ENCODE data around the gene RXRA.
A peak's percentile ranks its signal among the peaks of the same experiment; 100 is the strongest.

The RXRA gene

DNA sequence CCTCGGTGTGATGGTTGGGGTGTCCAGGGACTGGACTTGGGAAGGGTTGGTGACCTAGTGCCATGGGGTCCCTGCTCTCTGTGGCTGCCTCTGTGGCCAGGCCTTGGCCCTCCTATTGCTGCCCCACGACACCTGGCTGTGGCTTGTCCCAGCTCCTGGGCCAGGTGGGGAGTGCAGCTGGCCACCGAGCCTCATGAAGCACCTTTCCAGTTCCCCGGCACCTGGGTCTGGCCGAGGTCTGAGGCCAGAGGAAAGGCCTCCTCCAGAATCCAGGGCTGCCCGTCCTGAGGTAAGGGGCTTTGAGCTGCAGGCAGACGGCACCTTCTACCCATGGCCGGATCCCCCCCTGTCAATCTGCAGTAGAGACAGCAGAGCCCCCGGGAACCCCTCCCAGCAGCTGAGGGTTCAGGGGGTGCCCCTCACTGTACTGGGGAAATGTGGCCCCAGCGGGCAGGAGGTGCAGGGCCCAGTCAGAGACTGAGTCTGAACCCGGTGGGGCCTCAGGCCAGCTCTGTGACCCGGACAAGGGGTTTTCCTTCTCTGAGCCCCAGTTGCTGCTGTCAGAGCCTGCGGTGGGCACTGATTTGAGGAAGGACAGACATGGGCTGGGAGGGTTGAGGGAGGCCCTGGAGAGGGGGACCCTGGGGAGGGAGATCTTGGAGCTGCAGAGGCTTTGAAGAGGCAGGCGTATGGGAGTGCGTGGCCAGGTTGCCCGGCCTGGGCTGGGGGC is 54.5 kb downstream of the RXRA start:
- H3K27me3 ChIP-seq (ENCODE audit: control insufficient read depth, insufficient read depth, low read length): no peaks in the 10 kb centered on the region
- no peaks in the 10 kb centered on the region for H3K9me3 ChIP-seq (ENCODE audit: control insufficient read depth, insufficient read depth, low read length)
- H3K4me1 ChIP-seq (ENCODE audit: control insufficient read depth, insufficient read depth, low read length): no peaks in the 10 kb centered on the region
- no peaks in the 10 kb centered on the region for H3K36me3 ChIP-seq (ENCODE audit: control insufficient read depth, insufficient read depth, low read length)
- H3K9ac ChIP-seq (ENCODE audit: low read depth, low read length): peak overlapping the region; percentile 24
- no peak overlapping the region for H3K4me3 ChIP-seq (ENCODE audit: low read depth, low read length)

DNA sequence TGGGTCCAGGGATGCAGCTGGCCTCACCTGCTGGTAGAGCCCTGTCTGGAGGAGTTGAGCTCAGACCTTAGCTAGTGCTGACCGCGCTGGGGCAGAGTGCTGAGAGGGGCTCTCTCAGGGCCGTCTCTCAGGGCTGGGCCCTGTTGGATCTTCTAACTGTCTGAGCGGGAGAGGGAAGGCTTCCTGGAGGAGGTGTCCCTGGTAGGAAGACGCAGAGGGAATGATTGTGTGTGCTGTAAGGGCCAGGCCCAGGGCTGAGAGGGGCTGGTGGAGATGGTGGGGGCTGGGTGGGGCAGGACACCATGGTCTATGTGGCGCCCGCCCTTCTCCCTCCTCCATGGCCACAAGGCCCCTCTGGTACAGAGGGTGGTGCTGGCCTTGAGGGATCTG is 55.0 kb downstream of the RXRA start:
- Histone ChIP-seq H3K36me3 (ENCODE audit: control insufficient read depth, insufficient read depth, low read length) (no peaks in the 10 kb centered on the region), H3K9me3 (ENCODE audit: control insufficient read depth, insufficient read depth, low read length) (no peaks in the 10 kb centered on the region), H3K4me1 (ENCODE audit: control insufficient read depth, insufficient read depth, low read length) (no peaks in the 10 kb centered on the region), H3K9ac (ENCODE audit: low read depth, low read length) (peak overlapping the region; percentile 24), H3K4me3 (ENCODE audit: low read depth, low read length) (no peak overlapping the region), H3K27me3 (ENCODE audit: control insufficient read depth, insufficient read depth, low read length) (no peaks in the 10 kb centered on the region)

DNA sequence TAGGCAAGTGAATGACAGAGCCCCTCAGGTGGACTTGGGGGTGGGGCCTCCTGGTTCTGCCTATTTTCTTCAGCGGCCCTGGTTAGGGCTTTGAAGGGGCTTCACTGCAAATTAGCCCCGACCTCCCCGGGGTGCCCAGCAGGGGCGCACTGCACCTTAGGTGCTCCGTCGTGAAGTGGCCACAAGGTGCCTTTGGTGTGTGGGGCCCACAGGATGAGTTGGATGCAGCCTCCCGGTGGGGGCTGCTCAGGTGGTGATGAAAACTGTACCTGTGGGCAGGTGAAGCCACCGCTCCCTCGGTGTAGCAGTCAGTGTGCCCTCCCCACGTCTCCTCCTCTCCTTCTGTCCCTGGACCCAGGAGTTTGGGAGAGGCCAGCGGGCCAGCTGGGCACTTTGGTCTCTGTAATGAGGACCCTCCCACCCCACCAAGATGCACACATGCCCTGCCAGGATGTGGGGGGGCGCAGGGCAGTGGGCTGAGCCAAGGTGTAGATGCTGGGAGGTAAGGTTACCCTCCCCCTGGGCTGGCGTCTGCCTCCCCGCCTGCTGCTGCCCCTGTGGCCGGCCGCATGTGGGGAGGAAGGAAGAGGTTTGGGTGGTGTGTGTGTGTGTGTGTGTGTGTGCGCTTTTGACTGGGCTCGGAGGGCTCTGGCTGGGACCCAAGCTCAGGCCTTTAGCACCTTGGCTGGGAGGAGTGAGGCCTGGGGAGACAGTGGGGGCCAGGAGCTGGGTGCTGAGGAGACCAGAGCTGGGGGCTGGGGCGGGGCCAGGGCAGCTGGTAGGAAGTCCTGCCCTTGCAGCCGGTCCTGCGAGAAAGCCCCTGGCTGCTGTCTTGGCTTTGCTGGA is 55.6 kb downstream of the RXRA start:
- Histone ChIP-seq H3K4me3 (ENCODE audit: low read depth, low read length) (no peak overlapping the region), H3K36me3 (ENCODE audit: control insufficient read depth, insufficient read depth, low read length) (no peaks in the 10 kb centered on the region), H3K9ac (ENCODE audit: low read depth, low read length) (no peak overlapping the region), H3K9me3 (ENCODE audit: control insufficient read depth, insufficient read depth, low read length) (no peaks in the 10 kb centered on the region), H3K4me1 (ENCODE audit: control insufficient read depth, insufficient read depth, low read length) (no peaks in the 10 kb centered on the region), H3K27me3 (ENCODE audit: control insufficient read depth, insufficient read depth, low read length) (no peaks in the 10 kb centered on the region)

DNA sequence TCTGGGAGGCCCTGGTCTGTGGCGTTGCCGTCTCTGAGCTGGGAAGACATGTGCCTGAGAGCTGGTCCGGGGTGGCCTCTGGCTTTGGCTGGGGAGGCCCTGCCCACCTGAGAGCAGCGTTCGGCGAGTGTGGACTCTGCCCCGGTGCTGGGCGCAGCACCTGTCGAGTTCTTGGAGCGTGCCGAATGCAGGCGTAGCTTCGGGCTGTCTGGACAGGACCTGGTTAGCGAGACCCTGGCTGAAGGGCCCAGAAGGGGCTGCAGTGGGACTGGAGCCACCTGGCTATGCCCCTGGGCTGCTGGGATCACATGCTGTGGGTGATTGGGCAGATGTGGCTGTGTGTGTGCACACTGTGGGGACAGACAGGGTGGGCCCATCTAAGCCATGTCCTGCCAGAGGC is 56.5 kb downstream of the RXRA start:
- Histone ChIP-seq H3K27me3 (ENCODE audit: control insufficient read depth, insufficient read depth, low read length) (no peaks in the 10 kb centered on the region), H3K4me1 (ENCODE audit: control insufficient read depth, insufficient read depth, low read length) (no peaks in the 10 kb centered on the region), H3K36me3 (ENCODE audit: control insufficient read depth, insufficient read depth, low read length) (no peaks in the 10 kb centered on the region), H3K9me3 (ENCODE audit: control insufficient read depth, insufficient read depth, low read length) (no peaks in the 10 kb centered on the region), H3K4me3 (ENCODE audit: low read depth, low read length) (no peak overlapping the region), H3K9ac (ENCODE audit: low read depth, low read length) (no peak overlapping the region)

DNA sequence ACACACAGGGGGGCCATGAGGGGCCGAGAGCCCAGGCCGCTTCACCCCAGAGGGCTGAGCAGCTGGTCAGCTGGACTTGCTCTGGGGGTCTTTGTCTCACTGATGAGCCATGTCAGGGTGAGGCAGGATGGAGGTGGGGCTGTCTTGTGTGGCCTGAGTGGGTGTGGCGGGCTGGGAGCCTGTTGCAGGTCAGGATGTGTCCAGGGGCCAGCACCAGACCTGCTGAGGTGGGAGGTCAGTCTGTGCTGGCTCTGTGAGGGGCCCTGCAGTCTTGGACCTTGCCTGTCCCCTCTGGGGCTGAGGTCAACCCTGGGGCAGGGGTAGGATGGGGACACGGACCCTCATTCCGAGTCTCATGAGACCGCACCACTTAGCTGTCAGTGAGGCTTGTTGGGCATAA is 56.9 kb downstream of the RXRA start:
- H3K27me3 ChIP-seq (ENCODE audit: control insufficient read depth, insufficient read depth, low read length): no peaks in the 10 kb centered on the region
- H3K36me3 ChIP-seq (ENCODE audit: control insufficient read depth, insufficient read depth, low read length): no peaks in the 10 kb centered on the region
- H3K4me3 ChIP-seq (ENCODE audit: low read depth, low read length): no peak overlapping the region
- no peaks in the 10 kb centered on the region for H3K4me1 ChIP-seq (ENCODE audit: control insufficient read depth, insufficient read depth, low read length)
- no peak overlapping the region for H3K9ac ChIP-seq (ENCODE audit: low read depth, low read length)
- H3K9me3 ChIP-seq (ENCODE audit: control insufficient read depth, insufficient read depth, low read length): no peaks in the 10 kb centered on the region

- Histone ChIP-seq H3K36me3 (ENCODE audit: control insufficient read depth, insufficient read depth, low read length) (no peaks in the 10 kb centered on the region), H3K9me3 (ENCODE audit: control insufficient read depth, insufficient read depth, low read length) (no peaks in the 10 kb centered on the region), H3K4me3 (ENCODE audit: low read depth, low read length) (no peak overlapping the region), H3K27me3 (ENCODE audit: control insufficient read depth, insufficient read depth, low read length) (no peaks in the 10 kb centered on the region), H3K9ac (ENCODE audit: low read depth, low read length) (no peak overlapping the region), H3K4me1 (ENCODE audit: control insufficient read depth, insufficient read depth, low read length) (no peaks in the 10 kb centered on the region)
Measured at GRCh38 chr9:134384811-134385479, 58.7 kb downstream of the RXRA start.

- no peaks in the 10 kb centered on the region for H3K27me3 ChIP-seq (ENCODE audit: control insufficient read depth, insufficient read depth, low read length)
- H3K4me1 ChIP-seq (ENCODE audit: control insufficient read depth, insufficient read depth, low read length): no peaks in the 10 kb centered on the region
Measured at GRCh38 chr9:134385915-134386314, 59.7 kb downstream of the RXRA start.

GRCh38 chr9:134386951-134387831 is 60.9 kb downstream of the RXRA start:
- no peak overlapping the region for H3K9ac ChIP-seq (ENCODE audit: low read depth, low read length)
- no peaks in the 10 kb centered on the region for H3K4me1 ChIP-seq (ENCODE audit: control insufficient read depth, insufficient read depth, low read length)
- H3K4me3 ChIP-seq (ENCODE audit: low read depth, low read length): no peak overlapping the region
- no peaks in the 10 kb centered on the region for H3K36me3 ChIP-seq (ENCODE audit: control insufficient read depth, insufficient read depth, low read length)
- H3K27me3 ChIP-seq (ENCODE audit: control insufficient read depth, insufficient read depth, low read length): no peaks in the 10 kb centered on the region
- no peaks in the 10 kb centered on the region for H3K9me3 ChIP-seq (ENCODE audit: control insufficient read depth, insufficient read depth, low read length)

More at GRCh38 chr9:134385915-134386314, 59.7 kb downstream of the RXRA start:
- H3K9ac ChIP-seq (ENCODE audit: low read depth, low read length): no peak overlapping the region
- no peaks in the 10 kb centered on the region for H3K36me3 ChIP-seq (ENCODE audit: control insufficient read depth, insufficient read depth, low read length)
- no peaks in the 10 kb centered on the region for H3K9me3 ChIP-seq (ENCODE audit: control insufficient read depth, insufficient read depth, low read length)
- no peak overlapping the region for H3K4me3 ChIP-seq (ENCODE audit: low read depth, low read length)

DNA sequence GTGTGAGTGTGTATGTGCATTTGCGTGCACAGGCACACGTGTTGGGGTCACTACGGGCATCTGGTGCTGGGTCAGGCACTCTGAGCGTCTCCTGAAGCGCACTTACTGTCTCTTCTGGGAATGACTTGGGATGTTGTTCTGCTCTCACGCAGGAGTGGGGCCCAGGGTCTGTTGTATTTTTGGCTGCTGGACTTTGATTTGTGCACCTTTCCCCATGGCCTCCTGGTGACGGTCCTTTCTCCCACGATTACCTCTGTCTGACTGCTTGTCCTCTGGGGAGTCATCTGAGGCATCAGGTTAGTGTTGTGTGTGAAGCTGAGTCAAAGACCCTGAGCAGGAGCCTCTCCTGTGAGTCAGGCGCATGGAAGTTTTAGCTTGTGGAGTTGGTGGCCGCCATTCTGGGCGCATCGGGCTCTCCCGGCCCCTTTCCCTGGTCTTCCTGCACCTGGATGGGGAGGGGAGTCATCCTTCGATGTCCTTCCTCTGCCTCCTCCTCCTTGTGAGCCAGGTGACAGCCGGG is 62.1 kb downstream of the RXRA start:
- Histone ChIP-seq H3K36me3 (ENCODE audit: control insufficient read depth, insufficient read depth, low read length) (no peaks in the 10 kb centered on the region), H3K4me3 (ENCODE audit: low read depth, low read length) (no peak overlapping the region), H3K4me1 (ENCODE audit: control insufficient read depth, insufficient read depth, low read length) (no peaks in the 10 kb centered on the region), H3K9me3 (ENCODE audit: control insufficient read depth, insufficient read depth, low read length) (no peaks in the 10 kb centered on the region), H3K9ac (ENCODE audit: low read depth, low read length) (no peak overlapping the region), H3K27me3 (ENCODE audit: control insufficient read depth, insufficient read depth, low read length) (no peaks in the 10 kb centered on the region)

GRCh38 chr9:134388976-134389375 is 62.7 kb downstream of the RXRA start:
- Histone ChIP-seq H3K9me3 (ENCODE audit: control insufficient read depth, insufficient read depth, low read length) (no peaks in the 10 kb centered on the region), H3K36me3 (ENCODE audit: control insufficient read depth, insufficient read depth, low read length) (no peaks in the 10 kb centered on the region), H3K27me3 (ENCODE audit: control insufficient read depth, insufficient read depth, low read length) (no peaks in the 10 kb centered on the region), H3K4me3 (ENCODE audit: low read depth, low read length) (no peak overlapping the region), H3K9ac (ENCODE audit: low read depth, low read length) (no peak overlapping the region), H3K4me1 (ENCODE audit: control insufficient read depth, insufficient read depth, low read length) (no peaks in the 10 kb centered on the region)

DNA sequence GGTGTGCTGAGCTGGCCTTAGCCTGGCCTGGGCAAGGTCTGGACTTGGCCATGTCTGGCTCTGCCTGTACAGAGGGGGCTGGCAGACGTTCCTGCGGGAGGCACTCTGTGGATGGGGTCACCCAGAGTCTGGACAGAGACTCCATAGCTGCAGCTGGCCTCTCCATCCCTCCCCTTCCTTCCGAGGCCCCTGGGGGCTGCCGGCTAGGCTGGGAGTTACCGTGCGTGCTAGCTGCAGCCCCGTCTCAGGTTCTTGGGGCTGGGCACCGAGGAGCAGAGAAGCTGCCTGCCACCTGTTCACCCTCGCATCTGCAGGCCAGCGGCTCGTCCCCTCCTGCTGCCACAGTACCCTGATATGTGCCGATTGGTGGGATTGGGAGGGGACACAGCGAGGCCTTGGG is 63.4 kb downstream of the RXRA start:
- no peaks in the 10 kb centered on the region for H3K9me3 ChIP-seq (ENCODE audit: control insufficient read depth, insufficient read depth, low read length)
- peak overlapping the region; percentile 24 for H3K9ac ChIP-seq (ENCODE audit: low read depth, low read length)
- H3K36me3 ChIP-seq (ENCODE audit: control insufficient read depth, insufficient read depth, low read length): no peaks in the 10 kb centered on the region
- H3K27me3 ChIP-seq (ENCODE audit: control insufficient read depth, insufficient read depth, low read length): no peaks in the 10 kb centered on the region
- H3K4me1 ChIP-seq (ENCODE audit: control insufficient read depth, insufficient read depth, low read length): no peaks in the 10 kb centered on the region
- no peak overlapping the region for H3K4me3 ChIP-seq (ENCODE audit: low read depth, low read length)

Data from iPS-15b (cell line).